B cell (primary cell): Measurements from ENCODE around the gene ZSCAN21. TPM values are rescaled to one million over a fixed set of nuclear protein-coding genes. Genes with fewer than 3 reads are reported as not detected.
A peak's percentile ranks its signal among the peaks of the same experiment; 100 is the strongest.

Experiments used
- ATAC-seq: fragments of 200-7000 bp; cut with Tn5 transposase; one replicate; pipeline ENCODE4 v1.10.0; 2021; ENCODE audit warnings: low read depth, mild to moderate bottlenecking, moderate number of reproducible peaks, moderate library complexity
- CTCF ChIA-PET: fragments of 350-600 bp; sonication (Branson Sonifier 250); formaldehyde crosslinking; loops from one replicate; lab custom pipeline; 2021; ENCODE audit warnings: antibody characterized with exemption, inconsistent platforms; lab: Charles Lee
- POLR2A ChIA-PET: fragments of 350-600 bp; sonication (Branson Sonifier 250); formaldehyde crosslinking; loops from one replicate; lab custom pipeline; 2021; ENCODE audit warnings: antibody characterized with exemption; lab: Charles Lee
- DNase-seq: peaks from one replicate; pipeline ENCODE4 v3.0.0; 2013
- H2AFZ ChIP-seq: 2 replicates; pipeline ENCODE4 v1.6.1; 2012; ENCODE audit warnings: mild to moderate bottlenecking, low read depth, low read length; ENCODE audit not compliant: insufficient read depth, poor library complexity, severe bottlenecking
- H3K27ac ChIP-seq, 2 donors: 1 replicate in 1 of 2; 2 replicates in 1 of 2; pipeline ENCODE4 v1.5.1; 2012 to 2013; ENCODE audit warnings: low read length in 2 of 2, mild to moderate bottlenecking in 2 of 2, moderate library complexity in 1 of 2
- H3K27me3 ChIP-seq, 4 experiments: fragments of 200-600 bp in 1 of 4; sonication (generic) in 1 of 4; replicated peaks in 1 of 4; 1 replicate in 2 of 4; 2 replicates in 2 of 4; pipeline versions ENCODE4 v1.6.1 to v1.7.0; 2013 to 2016; ENCODE audit warnings: low read length in 3 of 4, mild to moderate bottlenecking in 2 of 4, mixed read lengths in 1 of 4, moderate library complexity in 1 of 4; ENCODE audit not compliant: insufficient read depth in 4 of 4, control insufficient read depth in 3 of 4; ENCODE audit errors: control extremely low read depth in 1 of 4
- H3K36me3 ChIP-seq, 2 experiments: replicated peaks in 1 of 2; 1 replicate in 1 of 2; 2 replicates in 1 of 2; pipeline versions ENCODE4 v1.6.1 to v1.7.1; 2013; ENCODE audit warnings: low read length in 1 of 2; ENCODE audit not compliant: insufficient read depth in 2 of 2, control insufficient read depth in 1 of 2; ENCODE audit errors: control extremely low read depth in 1 of 2, extremely low read depth in 1 of 2
- H3K4me1 ChIP-seq, 2 donors: fragments of 200-600 bp in 1 of 2; sonication (generic) in 1 of 2; 1 replicate in 1 of 2; 2 replicates in 1 of 2; pipeline versions ENCODE4 v1.5.1 to v1.6.1; 2013 to 2017; ENCODE audit warnings: low read length in 2 of 2; ENCODE audit not compliant: control insufficient read depth in 2 of 2, insufficient read depth in 2 of 2
- H3K4me2 ChIP-seq: replicated peaks from 2 replicates; pipeline ENCODE3; 2012; ENCODE audit warnings: mild to moderate bottlenecking, low read depth, low read length; ENCODE audit not compliant: poor library complexity, severe bottlenecking
- H3K4me3 ChIP-seq, 5 experiments: fragments of 200-600 bp in 1 of 5; sonication (generic) in 1 of 5; 1 replicate in 3 of 5; 2 replicates in 2 of 5; pipeline versions ENCODE4 v1.5.1 to v1.7.0; 2011 to 2016; ENCODE audit warnings: low read length in 4 of 5, mild to moderate bottlenecking in 4 of 5, low read depth in 2 of 5, control low read depth in 1 of 5, moderate library complexity in 1 of 5; ENCODE audit not compliant: insufficient read depth in 1 of 5; ENCODE audit errors: control extremely low read depth in 1 of 5, extremely low read depth in 1 of 5
- H3K79me2 ChIP-seq: fragments of 200-600 bp; sonication (generic); one replicate; pipeline ENCODE4 v1.6.0; 2016; ENCODE audit warnings: low read length; ENCODE audit not compliant: control insufficient read depth, insufficient read depth
- H3K9ac ChIP-seq: fragments of 200-600 bp; sonication (generic); 2 replicates; pipeline ENCODE4 v1.6.1; 2017; ENCODE audit warnings: mild to moderate bottlenecking, low read length, moderate library complexity
- H3K9me3 ChIP-seq, 3 donors: one replicate each; pipeline versions ENCODE4 v1.6.1 to v1.7.1; 2013; ENCODE audit warnings: low read length in 2 of 3; ENCODE audit not compliant: control insufficient read depth in 2 of 3, insufficient read depth in 1 of 3; ENCODE audit errors: control extremely low read depth in 1 of 3
- H4K20me1 ChIP-seq: 2 replicates; pipeline ENCODE4 v1.6.0; 2012; ENCODE audit warnings: mild to moderate bottlenecking, low read length; ENCODE audit not compliant: insufficient read depth, control insufficient read depth, poor library complexity, severe bottlenecking
- H3K27ac Mint-ChIP-seq: one replicate; pipeline ENCODE4 v1.8.0; 2021; ENCODE audit warnings: mixed read lengths
- H3K27me3 Mint-ChIP-seq: one replicate; pipeline ENCODE4 v1.8.0; 2021; ENCODE audit warnings: mixed read lengths
- H3K4me1 Mint-ChIP-seq: one replicate; pipeline ENCODE4 v1.8.0; 2021; ENCODE audit warnings: mixed read lengths
- H3K4me3 Mint-ChIP-seq: one replicate; pipeline ENCODE4 v1.8.0; 2021; ENCODE audit warnings: mixed read lengths
- H3K9me3 Mint-ChIP-seq: one replicate; pipeline ENCODE4 v1.8.0; 2022; ENCODE audit warnings: mixed read lengths; ENCODE audit not compliant: insufficient read depth
- CTCF ChIP-seq: fragments of 200-600 bp; IDR thresholded peaks from one replicate; pipeline ENCODE4 v1.8.0; 2022; ENCODE audit warnings: antibody characterized with exemption, mild to moderate bottlenecking
- EZH2 ChIP-seq: IDR thresholded peaks from 2 replicates; pipeline ENCODE4 v1.6.1; 2012; ENCODE audit warnings: borderline replicate concordance, low read depth, mild to moderate bottlenecking, moderate library complexity, low read length; ENCODE audit not compliant: insufficient read depth, poor library complexity, severe bottlenecking
- WGBS: methylation state at CpG from one replicate; pipeline ENCODE4 v1.1.5; 2013; ENCODE audit warnings: missing lambda C conversion rate; ENCODE audit not compliant: insufficient coverage; 5-methylcytosine and 5-hydroxymethylcytosine counted together
- intact Hi-C: fragments of 100-400 bp; cut with micrococcal nuclease; formaldehyde crosslinking; loops from one replicate; pipeline ENCODE4 v1.10.0; 2022
- polyA plus RNA-seq: library from polyadenylated mRNA; depleted of rRNA; stranded (reverse); fragments of >200 nt; gene quantifications from 2 replicates; pipeline ENCODE4 v1.2.3, GENCODE V29; 2012
- total RNA-seq, 2 donors: library from RNA; stranded (reverse); fragments of 120-200 nt in 1 of 2; gene quantifications; 1 replicate in 1 of 2; 2 replicates in 1 of 2; pipeline versions ENCODE4 v1.2.3 to v1.2.4, GENCODE V29; 2013 to 2022

Gene ZSCAN21
- total and polyA plus RNA-seq, 2 donors (not counting 1 experiment from before 2014, with no cell fraction given), result 6.7 to 13.2 TPM

- TF ChIP-seq CTCF (no peak), EZH2 (no peak)
- Mint-ChIP-seq H3K27me3 (no peaks in the 10 kb centered on the region), H3K4me1 (peaks cover 19% of the 10 kb centered on the region), H3K4me3 (peak overlapping the region; percentile 93), H3K9me3 (no peaks in the 10 kb centered on the region), H3K27ac (peak overlapping the region; percentile 96)
- ChIA-PET CTCF (interaction anchor here (0.9 to 1.2 kb wide), 2 partner anchors 11 to 49 kb away, joined by 3 read pairs; no protein-coding TSS in a partner anchor), POLR2A (interaction anchor here (0.6 to 1.6 kb wide), 4 partner anchors 11 to 118 kb away, joined by 3 to 10 read pairs (median 3); partner anchors contain the start of genes AP4M1 and MCM7)
- H3K9ac ChIP-seq, result peak overlapping the region; percentile 79
- WGBS, result 61% methylated on average over 1 of the region's 7 CpGs
- H3K27me3 ChIP-seq, result no peaks in the 10 kb centered on the region
- H3K9me3 ChIP-seq, result no peaks in the 10 kb centered on the region
- H3K4me1 ChIP-seq, result peaks cover 14 to 18% of the 10 kb centered on the region in 2 donors
- DNase-seq (no peak), ATAC-seq (no peak)
- H3K79me2 ChIP-seq, result peaks cover 14% of the 10 kb centered on the region
- H3K27ac ChIP-seq, result peak overlapping the region; percentile 62 to 77
- peak overlapping the region; percentile 68 to 91 (median 74) for H3K4me3 ChIP-seq
- peaks cover 20% of the 10 kb centered on the region for H4K20me1 ChIP-seq
- peaks cover 0 to 42% of the 10 kb centered on the region in 2 experiments for H3K36me3 ChIP-seq
- H3K4me2 ChIP-seq, result peak overlapping the region; percentile 84
- H2AFZ ChIP-seq, result peak overlapping the region; percentile 92
- intact Hi-C loops, result loop anchor here (1.0 to 10.0 kb wide), 4 partner anchors 8 to 585 kb away; partner anchors contain the start of genes GNB2, MOSPD3, ZKSCAN5 and ZNF3
These were observed 40.1 kb downstream of the ZSCAN21 start for GRCh38 chr7:100089458-100090196.
